Activated naive CD8-positive, alpha-beta T cell treated with anti-CD3 and anti-CD28 coated beads for 36 hours (primary cell): ENCODE measurements around the gene TNRC18. TPM values are rescaled to one million over a fixed set of nuclear protein-coding genes. Genes with fewer than 3 reads are reported as not detected.
"Not testable (repeated sequence)": the region's sequence is repeated elsewhere in the genome, so short reads cannot be mapped to it uniquely, and the experiment has no call there.

Source experiments
- DNase-seq: peaks from one replicate; pipeline ENCODE4 v3.0.0; 2021
- H3K27ac Mint-ChIP-seq: one replicate; pipeline ENCODE4 v1.8.0; 2022; ENCODE audit warnings: mild to moderate bottlenecking, moderate library complexity, mixed read lengths
- H3K27me3 Mint-ChIP-seq: one replicate; pipeline ENCODE4 v1.8.0; 2022; ENCODE audit warnings: mild to moderate bottlenecking, mixed read lengths
- H3K36me3 Mint-ChIP-seq: one replicate; pipeline ENCODE4 v1.8.0; 2021; ENCODE audit warnings: mild to moderate bottlenecking, mixed read lengths
- H3K4me1 Mint-ChIP-seq: one replicate; pipeline ENCODE4 v1.8.0; 2021; ENCODE audit warnings: mixed read lengths
- H3K4me3 Mint-ChIP-seq: one replicate; pipeline ENCODE4 v1.8.0; 2022; ENCODE audit warnings: mild to moderate bottlenecking, moderate library complexity, mixed read lengths
- H3K9me3 Mint-ChIP-seq: one replicate; pipeline ENCODE4 v1.8.0; 2022; ENCODE audit warnings: mixed read lengths
- total RNA-seq, 2 experiments: library from RNA; stranded (reverse); gene quantifications; one replicate each; pipeline ENCODE4 v1.2.3, GENCODE V29; 2021

The TNRC18 gene
- total RNA-seq: 10 to 100 TPM; 47.6 to 48.0 TPM

- no peak for DNase-seq
- no peak within 1 kb of the TSS for H3K27ac Mint-ChIP-seq
- H3K4me1 Mint-ChIP-seq: peaks cover 24% of the 10 kb centered on the region
- peak within 1 kb of the TSS; percentile 65 for H3K4me3 Mint-ChIP-seq
- no peaks in the 10 kb centered on the region for H3K9me3 Mint-ChIP-seq
- H3K27me3 Mint-ChIP-seq: peaks cover 86% of the 10 kb centered on the region
- no peaks in the 10 kb centered on the region for H3K36me3 Mint-ChIP-seq
These were observed at the start of gene TNRC18 for GRCh38 chr7:5423306-5423975. TSS of gene TNRC18 (minus strand) at chr7:5423834. CDS start at chr7:5421246, 2,588 bp downstream.

- H3K9me3 Mint-ChIP-seq: no peaks in the 10 kb centered on the region
- H3K4me3 Mint-ChIP-seq: no peak overlapping the region
- DNase-seq: no peak
- no peaks in the 10 kb centered on the region for H3K4me1 Mint-ChIP-seq
- H3K27me3 Mint-ChIP-seq: no peaks in the 10 kb centered on the region
- H3K36me3 Mint-ChIP-seq: peaks cover 5% of the 10 kb centered on the region
- no peak overlapping the region for H3K27ac Mint-ChIP-seq
These were observed 49.0 kb upstream of the TNRC18 start for GRCh38 chr7:5472432-5473315.

GRCh38 chr7:5471623-5472022 is 48.0 kb upstream of the TNRC18 start:
- not testable (repeated sequence) for DNase-seq, H3K36me3 Mint-ChIP-seq, H3K27ac Mint-ChIP-seq, H3K4me3 Mint-ChIP-seq, H3K27me3 Mint-ChIP-seq, H3K9me3 Mint-ChIP-seq, H3K4me1 Mint-ChIP-seq

GRCh38 chr7:5470816-5471215 is 47.2 kb upstream of the TNRC18 start:
- H3K27me3 Mint-ChIP-seq: no peaks in the 10 kb centered on the region
- no peaks in the 10 kb centered on the region for H3K4me1 Mint-ChIP-seq
- H3K9me3 Mint-ChIP-seq: no peaks in the 10 kb centered on the region
- no peak overlapping the region for H3K27ac Mint-ChIP-seq
- H3K36me3 Mint-ChIP-seq: peaks cover 5% of the 10 kb centered on the region
- no peak for DNase-seq
- no peak overlapping the region for H3K4me3 Mint-ChIP-seq

GRCh38 chr7:5470167-5470532 is 46.5 kb upstream of the TNRC18 start:
- H3K36me3 Mint-ChIP-seq: peaks cover 5% of the 10 kb centered on the region
- no peak for DNase-seq

GRCh38 chr7:5469375-5470166 is 45.9 kb upstream of the TNRC18 start:
- H3K4me1 Mint-ChIP-seq: no peaks in the 10 kb centered on the region
- no peak for DNase-seq
- no peak overlapping the region for H3K4me3 Mint-ChIP-seq
- H3K27ac Mint-ChIP-seq: no peak overlapping the region
- H3K27me3 Mint-ChIP-seq: no peaks in the 10 kb centered on the region
- peaks cover 5% of the 10 kb centered on the region for H3K36me3 Mint-ChIP-seq
- no peaks in the 10 kb centered on the region for H3K9me3 Mint-ChIP-seq

More at GRCh38 chr7:5470167-5470532, 46.5 kb upstream of the TNRC18 start:
- no peaks in the 10 kb centered on the region for H3K9me3 Mint-ChIP-seq
- no peak overlapping the region for H3K4me3 Mint-ChIP-seq
- H3K4me1 Mint-ChIP-seq: no peaks in the 10 kb centered on the region
- H3K27ac Mint-ChIP-seq: no peak overlapping the region
- H3K27me3 Mint-ChIP-seq: no peaks in the 10 kb centered on the region

GRCh38 chr7:5467645-5468044 is 44.0 kb upstream of the TNRC18 start:
- H3K36me3 Mint-ChIP-seq: peaks cover 2% of the 10 kb centered on the region
- no peak overlapping the region for H3K27ac Mint-ChIP-seq
- H3K27me3 Mint-ChIP-seq: no peaks in the 10 kb centered on the region
- no peaks in the 10 kb centered on the region for H3K4me1 Mint-ChIP-seq
- no peaks in the 10 kb centered on the region for H3K9me3 Mint-ChIP-seq
- H3K4me3 Mint-ChIP-seq: no peak overlapping the region
- no peak for DNase-seq

GRCh38 chr7:5466551-5466950 is 42.9 kb upstream of the TNRC18 start:
- H3K36me3 Mint-ChIP-seq: no peaks in the 10 kb centered on the region
- H3K4me3 Mint-ChIP-seq: no peak overlapping the region
- H3K27me3 Mint-ChIP-seq: no peaks in the 10 kb centered on the region
- peaks cover 8% of the 10 kb centered on the region for H3K4me1 Mint-ChIP-seq
- H3K27ac Mint-ChIP-seq: no peak overlapping the region
- no peaks in the 10 kb centered on the region for H3K9me3 Mint-ChIP-seq
- no peak for DNase-seq

- no peaks in the 10 kb centered on the region for H3K9me3 Mint-ChIP-seq
- H3K27me3 Mint-ChIP-seq: no peaks in the 10 kb centered on the region
- H3K4me1 Mint-ChIP-seq: peaks cover 8% of the 10 kb centered on the region
- DNase-seq: no peak
- H3K27ac Mint-ChIP-seq: no peak overlapping the region
- H3K4me3 Mint-ChIP-seq: no peak overlapping the region
- no peaks in the 10 kb centered on the region for H3K36me3 Mint-ChIP-seq
These were observed 39.4 kb upstream of the TNRC18 start for GRCh38 chr7:5463031-5463430.

- Mint-ChIP-seq H3K4me3 (peak overlapping the region; percentile 42), H3K4me1 (peaks cover 8% of the 10 kb centered on the region), H3K27me3 (no peaks in the 10 kb centered on the region), H3K9me3 (no peaks in the 10 kb centered on the region), H3K36me3 (no peaks in the 10 kb centered on the region), H3K27ac (peak overlapping the region; percentile 38)
- no peak for DNase-seq
These were observed 38.6 kb upstream of the TNRC18 start for GRCh38 chr7:5462216-5462615.

GRCh38 chr7:5458921-5459480 is 35.4 kb upstream of the TNRC18 start:
- peaks cover 12% of the 10 kb centered on the region for H3K27me3 Mint-ChIP-seq
- H3K4me3 Mint-ChIP-seq: no peak overlapping the region
- peaks cover 8% of the 10 kb centered on the region for H3K4me1 Mint-ChIP-seq
- no peak for DNase-seq
- H3K27ac Mint-ChIP-seq: no peak overlapping the region
- H3K9me3 Mint-ChIP-seq: no peaks in the 10 kb centered on the region
- H3K36me3 Mint-ChIP-seq: peaks cover 2% of the 10 kb centered on the region

- Mint-ChIP-seq H3K4me1 (peaks cover 6% of the 10 kb centered on the region), H3K9me3 (no peaks in the 10 kb centered on the region), H3K27ac (no peak overlapping the region), H3K36me3 (peaks cover 2% of the 10 kb centered on the region), H3K27me3 (peaks cover 16% of the 10 kb centered on the region), H3K4me3 (no peak overlapping the region)
- no peak for DNase-seq
These were observed 33.7 kb upstream of the TNRC18 start for GRCh38 chr7:5457245-5457735.

- H3K9me3 Mint-ChIP-seq: no peaks in the 10 kb centered on the region
- no peaks in the 10 kb centered on the region for H3K4me1 Mint-ChIP-seq
- DNase-seq: no peak
- H3K27me3 Mint-ChIP-seq: peaks cover 16% of the 10 kb centered on the region
- H3K4me3 Mint-ChIP-seq: no peak overlapping the region
- no peak overlapping the region for H3K27ac Mint-ChIP-seq
- peaks cover 2% of the 10 kb centered on the region for H3K36me3 Mint-ChIP-seq
These were observed 32.8 kb upstream of the TNRC18 start for GRCh38 chr7:5456409-5456808.

GRCh38 chr7:5455581-5456219 is 32.1 kb upstream of the TNRC18 start:
- H3K4me3 Mint-ChIP-seq: no peak overlapping the region
- peaks cover 16% of the 10 kb centered on the region for H3K27me3 Mint-ChIP-seq
- no peaks in the 10 kb centered on the region for H3K9me3 Mint-ChIP-seq
- H3K4me1 Mint-ChIP-seq: no peaks in the 10 kb centered on the region
- H3K36me3 Mint-ChIP-seq: peaks cover 2% of the 10 kb centered on the region
- no peak for DNase-seq
- no peak overlapping the region for H3K27ac Mint-ChIP-seq
